MG63 (cell line): ENCODE data around the gene LFNG. TPM values are rescaled to one million over a fixed set of nuclear protein-coding genes. Genes with fewer than 3 reads are reported as not detected.

Experiments used
- DNase-seq: peaks from one replicate; pipeline ENCODE4 v3.0.0-alpha.2; 2020
- H3K27me3 ChIP-seq: fragments of 250-450 bp; sonication (Bioruptor Pico); 2 replicates; pipeline ENCODE4 v1.5.1; 2020; ENCODE audit warnings: mild to moderate bottlenecking, moderate library complexity
- H3K36me3 ChIP-seq: fragments of 250-450 bp; sonication (Bioruptor Pico); 2 replicates; pipeline ENCODE4 v1.5.1; 2020; ENCODE audit warnings: mild to moderate bottlenecking, moderate library complexity
- H3K4me3 ChIP-seq: fragments of 250-450 bp; sonication (Bioruptor Pico); 2 replicates; pipeline ENCODE4 v1.5.1; 2020; ENCODE audit warnings: mild to moderate bottlenecking, moderate library complexity
- H3K9me3 ChIP-seq: fragments of 250-450 bp; sonication (Bioruptor Pico); 2 replicates; pipeline ENCODE4 v1.5.1; 2020; ENCODE audit warnings: mild to moderate bottlenecking, moderate library complexity
- total RNA-seq: library from RNA; depleted of rRNA; stranded (reverse); fragments of >200 nt; shearing (Covaris generic); gene quantifications from 2 replicates; pipeline ENCODE4 v1.2.3, GENCODE V29; 2014; ENCODE audit warnings: low replicate concordance

The LFNG gene
- total RNA-seq, 1 experiment from 2014 or later: 2.9 TPM

DNA sequence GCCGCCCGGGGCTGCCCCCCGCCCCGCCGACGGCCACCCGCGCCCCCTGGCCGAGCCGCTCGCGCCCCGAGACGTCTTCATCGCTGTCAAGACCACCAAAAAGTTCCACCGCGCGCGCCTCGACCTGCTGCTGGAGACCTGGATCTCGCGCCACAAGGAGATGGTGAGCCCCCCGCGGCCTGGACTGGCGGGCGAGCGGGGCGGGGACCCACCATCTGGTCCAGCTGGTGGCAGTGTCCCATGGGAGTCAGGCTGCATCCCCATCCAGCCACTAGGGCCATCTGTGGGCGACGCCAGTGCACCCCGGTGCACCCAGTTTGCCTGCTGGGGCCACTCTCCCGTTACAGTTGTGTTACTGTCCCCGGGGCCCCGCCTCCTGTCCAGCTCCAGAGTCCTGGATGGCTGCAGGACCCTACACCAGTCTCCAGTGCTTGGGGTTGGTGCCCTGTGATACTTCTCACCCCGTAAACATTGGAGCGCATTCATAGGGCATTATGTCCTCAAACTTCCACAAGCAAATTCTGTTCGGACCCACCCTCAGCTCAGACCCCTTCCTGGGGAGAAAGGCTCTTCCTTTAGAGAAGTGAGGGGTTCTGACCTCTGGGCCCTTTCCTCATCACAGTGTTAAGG lies 672 bp downstream of the LFNG start:
- H3K27me3 ChIP-seq: no peaks in the 10 kb centered on the region
- DNase-seq: peak; percentile 18
- no peaks in the 10 kb centered on the region for H3K36me3 ChIP-seq
- H3K4me3 ChIP-seq: peak overlapping the region; percentile 38
- H3K9me3 ChIP-seq: no peaks in the 10 kb centered on the region

- H3K27me3 ChIP-seq: no peaks in the 10 kb centered on the region
- no peaks in the 10 kb centered on the region for H3K36me3 ChIP-seq
- H3K9me3 ChIP-seq: no peaks in the 10 kb centered on the region
- H3K4me3 ChIP-seq: peak overlapping the region; percentile 38; the same call in 1 of the 2 replicates
- DNase-seq: no peak
Measured at GRCh38 chr7:2520761-2521290, 1.3 kb downstream of the LFNG start.

DNA sequence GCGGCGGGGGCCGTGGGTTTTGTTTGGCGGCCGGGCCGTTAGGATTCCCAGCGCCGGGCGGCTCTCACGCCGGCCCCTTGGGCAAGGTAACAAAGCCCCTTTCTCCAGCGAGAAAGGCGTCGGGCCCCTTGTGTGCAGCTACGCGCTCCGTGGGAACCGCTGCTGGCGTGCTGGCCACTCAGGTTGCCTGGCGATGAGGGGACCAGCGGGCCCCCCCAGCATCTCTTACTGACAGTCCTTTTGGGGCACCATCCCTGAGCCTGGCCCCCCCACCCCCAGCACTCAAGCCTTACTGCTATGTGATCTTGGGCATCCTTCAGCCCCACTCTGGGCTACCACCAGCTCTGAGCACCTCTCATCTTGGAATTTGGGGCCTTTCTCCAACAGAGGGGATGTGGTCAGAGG lies 1.8 kb downstream of the LFNG start:
- Histone ChIP-seq H3K9me3 (no peaks in the 10 kb centered on the region), H3K4me3 (no peak overlapping the region), H3K36me3 (no peaks in the 10 kb centered on the region), H3K27me3 (no peaks in the 10 kb centered on the region)
- DNase-seq: no peak

DNA sequence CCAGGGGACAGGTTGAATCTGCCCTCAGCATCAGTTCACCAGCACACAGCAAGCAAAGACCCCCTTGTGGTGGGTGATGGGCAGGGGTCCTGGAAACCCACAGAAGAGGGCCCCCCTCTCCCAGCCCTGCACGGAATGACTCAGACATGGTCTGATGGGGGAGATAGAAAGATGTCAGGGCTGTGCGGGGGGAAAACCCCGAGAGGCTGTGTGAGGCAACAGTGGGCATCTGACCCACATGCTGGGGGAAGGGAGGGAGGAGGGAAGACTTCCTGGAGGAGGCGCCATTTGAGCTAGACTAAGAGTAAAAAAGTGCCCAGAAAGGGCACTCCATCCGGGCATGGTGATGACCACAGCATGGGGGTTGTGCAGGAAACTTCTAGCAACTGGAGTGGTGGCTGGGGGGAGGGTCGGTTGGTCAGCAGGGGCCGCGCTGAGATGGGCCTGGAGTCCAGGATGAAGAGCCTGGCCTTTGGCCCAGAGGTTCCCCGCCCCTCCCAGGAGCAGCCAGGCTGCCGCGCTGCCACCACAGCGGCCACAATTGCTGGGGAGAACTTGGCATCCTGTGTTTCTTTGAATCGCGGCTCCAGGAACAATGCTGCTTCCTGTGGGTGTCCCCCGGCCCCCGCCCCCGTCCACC lies 2.5 kb downstream of the LFNG start:
- Histone ChIP-seq H3K36me3 (no peaks in the 10 kb centered on the region), H3K9me3 (no peaks in the 10 kb centered on the region), H3K27me3 (no peaks in the 10 kb centered on the region), H3K4me3 (no peak overlapping the region)
- no peak for DNase-seq

DNA sequence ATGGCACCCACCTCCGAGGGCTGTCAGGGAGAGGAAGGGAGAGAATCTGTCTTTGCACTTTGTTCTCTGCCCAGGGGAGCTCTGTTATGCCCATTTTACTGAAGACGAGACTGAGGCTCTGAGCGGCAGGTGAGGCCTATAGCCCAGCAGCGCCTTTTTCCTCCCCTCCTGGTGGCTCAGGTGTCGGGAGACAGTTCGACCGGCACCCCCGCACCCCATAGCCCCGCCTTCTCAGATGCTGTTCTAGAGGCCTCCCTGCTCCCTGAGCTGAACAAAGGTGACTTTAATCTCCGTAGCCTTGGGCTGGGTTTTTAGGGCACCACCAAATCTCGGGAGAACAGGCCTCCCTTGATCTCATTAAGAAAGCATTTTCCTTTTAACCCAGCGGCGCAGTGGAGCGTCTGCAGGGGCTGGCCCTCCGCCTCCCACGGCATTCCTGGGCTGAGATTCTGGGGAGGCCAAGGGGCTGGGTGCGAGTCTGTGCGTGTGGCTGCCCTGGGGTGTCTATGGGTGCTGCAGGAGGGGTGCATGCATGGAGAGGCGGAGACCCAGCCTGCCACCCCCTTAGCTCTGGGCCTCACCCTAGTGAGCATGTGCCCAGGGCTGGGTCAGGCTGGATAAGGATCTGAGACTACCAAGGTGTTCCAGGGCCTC lies 3.3 kb downstream of the LFNG start:
- no peak for DNase-seq
- no peaks in the 10 kb centered on the region for H3K9me3 ChIP-seq
- no peak overlapping the region for H3K4me3 ChIP-seq
- no peaks in the 10 kb centered on the region for H3K27me3 ChIP-seq
- H3K36me3 ChIP-seq: no peaks in the 10 kb centered on the region

- Histone ChIP-seq H3K36me3 (no peaks in the 10 kb centered on the region), H3K4me3 (no peak overlapping the region), H3K9me3 (no peaks in the 10 kb centered on the region), H3K27me3 (no peaks in the 10 kb centered on the region)
- no peak for DNase-seq
Measured at GRCh38 chr7:2523461-2523936, 3.9 kb downstream of the LFNG start.

DNA sequence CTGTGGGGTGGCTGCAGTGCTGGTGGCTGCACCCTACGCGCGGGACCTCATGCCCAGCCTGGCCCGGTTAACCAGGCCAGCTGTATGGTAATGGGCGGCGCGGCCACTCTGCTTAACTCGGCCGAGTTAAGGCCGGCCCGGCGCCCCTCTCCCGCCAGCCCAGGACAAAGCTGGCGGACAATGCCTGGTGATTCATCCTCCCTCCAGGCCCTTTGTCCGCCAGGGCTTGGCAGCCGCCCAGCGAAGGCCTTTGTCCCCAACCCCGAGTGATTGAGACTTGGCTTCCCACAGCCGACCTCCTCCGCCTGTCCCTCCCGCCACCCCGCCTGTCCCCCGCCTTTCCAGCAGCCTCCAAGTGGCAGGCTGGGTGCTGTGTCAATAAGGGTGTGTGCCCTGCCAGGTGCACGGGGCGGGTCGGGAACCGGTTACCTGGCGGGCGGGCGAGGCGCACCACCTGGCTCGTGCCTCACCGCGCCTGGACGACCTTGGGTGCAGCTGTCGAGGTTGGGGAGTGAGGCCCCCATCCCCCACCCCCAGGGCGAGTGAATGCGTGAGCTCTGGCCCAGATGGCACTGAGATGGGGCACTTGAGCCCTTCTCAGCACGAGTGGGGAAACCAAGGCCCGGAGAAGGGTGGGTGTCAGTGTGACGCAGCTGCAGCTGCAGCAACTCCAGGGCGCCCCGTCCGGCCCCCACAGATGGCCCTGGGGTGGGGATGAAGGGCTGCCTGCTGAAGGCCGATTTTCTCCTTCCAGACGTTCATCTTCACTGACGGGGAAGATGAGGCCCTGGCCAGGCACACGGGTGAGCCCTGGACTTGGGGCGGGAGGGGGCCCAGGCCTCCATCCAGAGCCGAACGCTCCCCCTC lies 4.6 kb downstream of the LFNG start:
- Histone ChIP-seq H3K36me3 (no peaks in the 10 kb centered on the region), H3K27me3 (no peaks in the 10 kb centered on the region), H3K9me3 (no peaks in the 10 kb centered on the region), H3K4me3 (no peak overlapping the region)
- DNase-seq: peak; percentile 38

DNA sequence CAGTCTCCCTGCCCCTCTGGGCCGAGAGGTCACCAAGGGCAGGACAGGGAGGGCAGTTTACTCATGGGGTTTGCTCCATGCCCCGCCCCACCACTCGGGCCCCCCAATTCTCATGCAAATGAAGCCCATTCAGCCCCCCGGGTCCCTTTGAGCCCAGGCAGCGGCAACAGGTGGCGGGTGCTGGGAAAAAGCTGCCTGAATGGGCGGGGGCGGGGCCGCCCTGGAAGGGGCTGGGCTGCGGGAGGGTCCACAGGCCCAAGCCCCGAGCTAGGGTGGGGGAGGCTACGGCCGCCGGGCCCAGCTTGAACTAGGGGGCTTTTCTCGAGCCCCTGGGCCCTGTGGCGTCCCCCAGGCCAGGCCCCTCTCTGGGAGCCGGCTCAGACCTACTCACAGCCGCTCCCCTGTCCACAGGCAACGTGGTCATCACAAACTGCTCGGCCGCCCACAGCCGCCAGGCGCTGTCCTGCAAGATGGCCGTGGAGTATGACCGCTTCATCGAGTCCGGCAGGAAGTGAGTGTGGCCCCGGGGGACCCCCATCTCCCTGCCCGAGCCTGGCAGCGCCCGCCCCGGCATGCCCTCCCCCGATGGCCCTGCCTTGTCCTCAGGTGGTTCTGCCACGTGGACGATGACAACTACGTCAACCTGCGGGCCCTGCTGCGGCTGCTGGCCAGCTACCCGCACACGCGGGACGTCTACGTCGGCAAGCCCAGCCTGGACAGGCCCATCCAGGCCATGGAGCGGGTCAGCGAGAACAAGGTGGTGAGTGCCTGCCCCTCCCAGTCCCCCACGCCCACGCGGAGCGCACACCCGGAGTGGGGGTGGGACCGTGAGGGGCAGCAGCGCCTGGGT lies 5.5 kb downstream of the LFNG start:
- H3K4me3 ChIP-seq: no peak overlapping the region
- H3K9me3 ChIP-seq: no peaks in the 10 kb centered on the region
- no peaks in the 10 kb centered on the region for H3K27me3 ChIP-seq

DNA sequence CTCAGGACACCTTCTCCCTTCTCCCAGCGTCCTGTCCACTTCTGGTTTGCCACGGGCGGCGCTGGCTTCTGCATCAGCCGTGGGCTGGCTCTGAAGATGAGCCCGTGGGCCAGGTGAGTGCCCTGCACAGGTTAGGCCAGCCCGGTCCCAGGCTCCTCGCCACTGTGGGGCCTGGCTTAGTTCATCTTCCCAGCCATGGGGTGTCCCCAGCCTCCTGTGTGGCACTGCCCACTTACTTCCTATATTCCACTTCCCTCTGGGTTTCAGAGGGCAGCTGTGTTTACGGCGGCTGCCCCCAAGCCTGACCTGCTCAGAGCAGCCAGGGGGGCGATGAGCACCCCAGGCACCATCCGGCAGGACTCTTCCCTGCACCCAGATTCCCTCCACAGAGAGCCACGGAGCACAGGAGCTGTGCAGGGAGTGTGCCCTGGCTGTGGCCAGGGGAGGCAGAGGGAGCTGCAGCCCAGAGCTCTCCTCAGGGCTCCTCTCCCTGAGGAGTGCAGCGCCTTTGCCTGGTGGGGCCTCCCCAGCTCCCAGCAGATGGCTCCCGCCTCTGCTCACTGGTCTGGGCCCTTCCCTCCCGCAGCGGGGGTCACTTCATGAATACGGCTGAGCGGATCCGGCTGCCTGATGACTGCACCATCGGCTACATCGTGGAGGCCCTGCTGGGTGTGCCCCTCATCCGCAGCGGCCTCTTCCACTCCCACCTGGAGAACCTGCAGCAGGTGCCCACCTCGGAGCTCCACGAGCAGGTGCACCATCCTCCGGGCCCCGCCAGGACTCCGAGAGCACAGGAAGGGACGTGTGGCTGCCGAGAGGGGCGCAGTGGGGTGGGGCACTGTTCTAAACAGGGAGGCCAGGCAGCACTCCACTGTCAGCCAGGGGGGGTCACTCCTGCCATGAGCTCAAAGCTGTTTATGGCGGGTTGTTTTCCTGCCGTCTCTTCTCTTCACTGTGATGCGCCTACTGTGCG lies 6.4 kb downstream of the LFNG start:
- no peak overlapping the region for H3K4me3 ChIP-seq
- H3K27me3 ChIP-seq: no peaks in the 10 kb centered on the region
- DNase-seq: no peak

More for the DNA sequence above, 5.5 kb downstream of the LFNG start:
- no peak for DNase-seq
- no peaks in the 10 kb centered on the region for H3K36me3 ChIP-seq

GRCh38 chr7:2526659-2527504 lies 7.3 kb downstream of the LFNG start:
- H3K9me3 ChIP-seq: no peaks in the 10 kb centered on the region
- H3K27me3 ChIP-seq: no peaks in the 10 kb centered on the region
- DNase-seq: no peak
- H3K4me3 ChIP-seq: no peak overlapping the region
- no peaks in the 10 kb centered on the region for H3K36me3 ChIP-seq

More for the DNA sequence above, 6.4 kb downstream of the LFNG start:
- Histone ChIP-seq H3K9me3 (no peaks in the 10 kb centered on the region), H3K36me3 (no peaks in the 10 kb centered on the region)

DNA sequence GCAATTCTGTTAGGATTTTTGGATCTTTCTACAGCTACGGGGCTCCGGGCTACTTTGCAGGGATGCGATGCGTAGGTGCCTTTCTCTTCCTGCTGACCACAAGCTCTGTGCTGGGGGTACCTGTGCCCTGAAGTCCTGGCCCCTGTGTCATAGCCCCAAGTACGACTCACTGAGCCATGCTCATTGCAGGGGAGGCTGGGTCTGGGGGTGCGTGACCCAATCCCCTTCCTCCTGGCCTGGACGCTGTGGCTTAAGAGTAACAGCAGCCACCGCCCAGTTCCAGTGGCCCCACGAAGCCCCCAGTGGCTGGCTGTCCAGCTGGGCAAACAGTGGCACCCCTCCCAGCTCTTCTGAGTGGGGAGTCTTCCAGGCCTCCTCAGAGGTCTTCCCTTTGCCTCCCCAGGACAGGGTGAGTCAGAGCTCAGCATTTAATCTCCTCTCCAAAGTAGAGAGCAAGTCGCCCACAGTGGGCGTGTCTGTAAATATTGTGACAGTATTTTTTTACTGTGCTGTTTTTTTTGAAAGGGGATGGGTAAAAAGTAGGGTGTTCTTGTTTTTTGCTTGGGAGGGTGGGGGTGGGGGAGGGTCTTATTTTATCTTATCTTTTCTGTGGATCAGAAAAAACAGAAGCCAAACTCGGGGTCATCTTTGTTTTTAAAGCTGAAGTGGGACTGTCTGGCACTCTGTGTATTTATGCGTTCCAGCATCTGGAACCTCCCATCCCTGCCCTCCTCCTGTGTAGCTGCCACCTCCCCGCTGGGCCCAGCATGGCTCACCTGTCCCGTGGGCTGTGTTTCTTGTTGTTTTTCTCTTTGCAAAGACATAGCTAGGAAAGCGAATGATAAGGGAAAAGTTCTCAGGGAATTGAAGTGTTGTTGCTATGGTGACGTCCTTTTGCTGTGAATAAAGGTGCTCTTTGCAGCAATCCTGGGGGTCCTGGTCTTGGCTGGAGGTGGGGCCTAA lies 8.2 kb downstream of the LFNG start:
- Histone ChIP-seq H3K9me3 (no peaks in the 10 kb centered on the region), H3K36me3 (no peaks in the 10 kb centered on the region), H3K4me3 (no peak overlapping the region), H3K27me3 (no peaks in the 10 kb centered on the region)
- peak; percentile 79 for DNase-seq

GRCh38 chr7:2528481-2529095 lies 9.0 kb downstream of the LFNG start:
- Histone ChIP-seq H3K36me3 (no peaks in the 10 kb centered on the region), H3K9me3 (no peaks in the 10 kb centered on the region), H3K4me3 (no peak overlapping the region), H3K27me3 (no peaks in the 10 kb centered on the region)
- DNase-seq: no peak
